ENCODE results near the gene TIPARP.

GRCh38 chr3:156641618-156641975, 32.8 kb upstream of the TIPARP start:
- TF ChIP-seq, protein P1, sequence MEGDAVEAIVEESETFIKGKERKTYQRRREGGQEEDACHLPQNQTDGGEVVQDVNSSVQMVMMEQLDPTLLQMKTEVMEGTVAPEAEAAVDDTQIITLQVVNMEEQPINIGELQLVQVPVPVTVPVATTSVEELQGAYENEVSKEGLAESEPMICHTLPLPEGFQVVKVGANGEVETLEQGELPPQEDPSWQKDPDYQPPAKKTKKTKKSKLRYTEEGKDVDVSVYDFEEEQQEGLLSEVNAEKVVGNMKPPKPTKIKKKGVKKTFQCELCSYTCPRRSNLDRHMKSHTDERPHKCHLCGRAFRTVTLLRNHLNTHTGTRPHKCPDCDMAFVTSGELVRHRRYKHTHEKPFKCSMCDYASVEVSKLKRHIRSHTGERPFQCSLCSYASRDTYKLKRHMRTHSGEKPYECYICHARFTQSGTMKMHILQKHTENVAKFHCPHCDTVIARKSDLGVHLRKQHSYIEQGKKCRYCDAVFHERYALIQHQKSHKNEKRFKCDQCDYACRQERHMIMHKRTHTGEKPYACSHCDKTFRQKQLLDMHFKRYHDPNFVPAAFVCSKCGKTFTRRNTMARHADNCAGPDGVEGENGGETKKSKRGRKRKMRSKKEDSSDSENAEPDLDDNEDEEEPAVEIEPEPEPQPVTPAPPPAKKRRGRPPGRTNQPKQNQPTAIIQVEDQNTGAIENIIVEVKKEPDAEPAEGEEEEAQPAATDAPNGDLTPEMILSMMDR (IDR thresholded peaks at IDR 0.05): no peak
- TF ChIP-seq ZFX (IDR thresholded peaks at IDR 0.05; ENCODE audit: borderline replicate concordance): no peak
